ENCODE data around the gene LONRF3.

LONRF3 gene

DNA sequence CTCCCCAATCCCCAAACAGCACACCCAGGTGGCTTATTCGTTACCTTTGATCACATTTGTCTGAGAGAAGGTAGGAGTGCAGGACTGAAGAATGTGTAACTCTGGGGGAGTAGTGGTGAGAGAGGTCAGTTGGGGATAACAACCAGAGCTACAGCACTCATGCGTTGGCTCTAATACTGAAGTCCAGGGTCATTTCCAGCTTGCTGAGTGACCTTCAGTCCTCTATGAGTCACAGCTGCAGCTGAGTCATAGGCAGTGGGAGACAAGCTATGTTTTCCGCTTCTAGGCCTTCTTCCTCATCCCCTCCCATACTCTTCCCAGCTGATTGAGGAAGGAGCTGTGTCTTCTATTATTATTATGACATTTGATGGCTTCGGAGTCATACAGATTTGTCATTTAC lies 66.8 kb downstream of the LONRF3 start:
- DNase-seq = no peak

GRCh38 chrX:119042040-119042439 lies 67.6 kb downstream of the LONRF3 start:
- DNase-seq = no peak

DNA sequence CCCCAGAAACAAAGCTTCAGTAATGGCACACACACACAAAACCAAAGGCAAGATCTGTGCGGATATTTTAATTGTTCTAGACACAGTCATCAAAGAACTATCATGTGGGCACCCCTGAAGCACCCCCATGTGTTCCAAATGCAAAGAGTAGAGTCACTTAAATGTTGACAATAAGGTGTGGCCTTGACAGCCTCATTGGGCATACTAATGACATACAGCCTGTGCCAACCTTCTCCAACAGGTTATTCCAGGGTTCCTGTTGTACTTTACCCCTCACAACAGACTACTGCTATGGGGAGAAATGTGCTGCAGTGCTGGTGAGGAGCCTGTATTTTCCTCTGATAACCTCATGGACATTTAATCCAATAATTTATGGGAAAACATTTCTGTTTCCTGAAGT lies 68.6 kb downstream of the LONRF3 start:
- DNase-seq = no peak

DNA sequence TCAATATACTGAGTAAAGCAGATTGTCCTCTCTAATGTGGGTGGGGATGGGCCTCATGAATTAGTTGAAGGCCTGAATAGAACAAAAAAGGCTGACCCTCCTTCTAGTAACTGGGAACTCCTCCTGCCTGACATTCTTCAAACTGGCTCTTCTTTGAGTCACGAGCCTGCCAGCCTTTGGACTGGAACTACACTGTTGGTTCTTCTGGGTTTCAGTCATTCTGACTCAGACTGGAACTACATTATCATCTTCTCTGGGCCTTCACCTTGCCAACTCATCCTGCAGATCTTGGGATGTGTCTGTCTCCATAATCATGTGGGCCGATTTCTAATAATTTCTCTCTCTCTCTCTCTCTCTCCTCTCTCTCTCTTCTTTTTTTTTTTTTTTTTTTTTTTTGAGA lies 71.5 kb downstream of the LONRF3 start:
- DNase-seq = no peak

DNA sequence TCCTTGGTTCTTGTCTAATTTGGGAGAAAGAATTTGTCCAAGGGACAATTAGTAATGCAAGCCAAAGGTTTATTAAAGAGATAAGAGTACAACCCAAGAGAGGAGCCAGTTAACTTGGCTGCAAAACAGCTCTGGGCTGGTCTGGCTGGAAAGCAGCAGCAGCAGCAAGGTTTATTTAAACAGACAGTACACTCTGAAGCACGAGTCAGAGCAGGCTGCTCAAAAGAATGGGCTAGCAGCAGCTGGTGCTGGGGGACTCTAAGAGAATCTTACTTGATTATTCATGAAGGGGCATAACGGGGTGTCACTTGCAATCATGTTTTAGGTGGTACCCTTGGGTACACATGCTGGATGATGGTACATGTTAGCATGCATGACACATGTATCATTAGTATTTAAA lies 81.3 kb downstream of the LONRF3 start:
- DNase-seq = no peak

GRCh38 chrX:119062750-119063374 lies 88.4 kb downstream of the LONRF3 start:
- DNase-seq = no peak

GRCh38 chrX:119063428-119063827 lies 89.0 kb downstream of the LONRF3 start:
- DNase-seq = no peak

DNA sequence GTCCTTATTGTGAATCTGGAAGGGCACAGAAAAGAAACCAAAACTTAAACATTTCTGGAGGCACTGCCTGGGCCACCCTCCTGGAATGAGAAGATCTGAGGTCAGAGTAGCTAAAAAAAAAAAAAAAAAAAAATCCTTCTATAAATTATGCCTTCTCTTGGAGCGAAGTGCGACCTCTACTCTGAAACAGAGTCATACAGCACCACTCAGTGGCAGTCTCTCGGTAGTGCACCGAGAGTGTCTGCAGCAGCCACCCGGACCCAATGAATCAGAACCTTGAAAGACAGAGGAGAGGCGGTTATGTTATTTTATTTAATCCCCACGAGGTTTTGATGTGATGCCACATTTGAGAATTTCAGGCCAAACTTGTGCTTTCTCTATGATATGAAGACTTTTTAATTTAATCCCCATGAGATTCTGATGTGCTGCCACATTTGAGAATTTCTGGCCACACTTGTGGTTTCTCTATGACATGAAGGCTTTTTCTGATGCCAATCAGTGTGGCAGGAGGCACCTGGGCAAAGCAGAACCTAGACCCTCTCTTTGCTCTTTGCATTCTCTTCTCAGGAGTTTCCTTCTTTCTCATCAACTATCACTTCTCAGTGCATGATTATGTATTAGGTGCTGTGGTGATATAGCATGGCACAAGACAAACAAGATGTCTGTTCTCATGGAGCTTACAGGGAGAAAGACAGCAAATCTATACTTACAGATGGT lies 92.8 kb downstream of the LONRF3 start:
- DNase-seq = no peak

All from SIG-M5 (cell line).